Subcutaneous adipose tissue (tissue), 4 donors: ENCODE measurements around the gene PTCH2. TPM values are rescaled to one million over a fixed set of nuclear protein-coding genes. Genes with fewer than 3 reads are reported as not detected.

Experiments used
- total RNA-seq, 4 donors: library from RNA; depleted of rRNA; stranded (reverse); fragments of >200 nt; gene quantifications; one replicate each; pipeline ENCODE4 v1.1.0, GENCODE V29; 2016
- TF ChIP-seq, protein P1 (sequence below): fragments of 450-650 bp; IDR thresholded peaks from one replicate; pipeline ENCODE4 v1.5.1; 2016; ENCODE audit warnings: low read depth, mild to moderate bottlenecking, control low read depth, antibody characterized with exemption, moderate library complexity

PTCH2 gene
- total RNA-seq, 4 donors from 2014 or later: 0.66 to 1.1 (median 0.68) TPM; not detected in 1

DNA sequence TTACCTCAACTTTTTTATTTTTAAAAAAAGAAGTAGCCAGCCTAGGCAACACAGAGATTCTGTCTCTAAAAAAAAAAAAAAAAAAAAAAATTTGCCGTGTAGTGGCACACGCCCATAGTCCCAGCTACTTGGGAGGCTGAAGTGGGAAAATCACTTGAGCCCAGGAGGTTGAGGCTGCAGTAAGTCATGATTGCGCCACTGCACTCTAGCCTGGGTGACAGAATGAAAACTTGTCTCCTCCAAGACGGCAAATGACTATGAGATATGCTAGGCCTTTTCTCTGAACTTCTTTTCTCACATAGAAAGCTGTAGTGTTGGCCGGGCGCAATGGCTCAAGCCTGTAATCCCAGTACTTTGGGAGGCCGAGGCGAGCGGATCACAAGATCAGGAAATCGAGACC lies 24.7 kb upstream of the PTCH2 start:
- TF ChIP-seq, protein P1, sequence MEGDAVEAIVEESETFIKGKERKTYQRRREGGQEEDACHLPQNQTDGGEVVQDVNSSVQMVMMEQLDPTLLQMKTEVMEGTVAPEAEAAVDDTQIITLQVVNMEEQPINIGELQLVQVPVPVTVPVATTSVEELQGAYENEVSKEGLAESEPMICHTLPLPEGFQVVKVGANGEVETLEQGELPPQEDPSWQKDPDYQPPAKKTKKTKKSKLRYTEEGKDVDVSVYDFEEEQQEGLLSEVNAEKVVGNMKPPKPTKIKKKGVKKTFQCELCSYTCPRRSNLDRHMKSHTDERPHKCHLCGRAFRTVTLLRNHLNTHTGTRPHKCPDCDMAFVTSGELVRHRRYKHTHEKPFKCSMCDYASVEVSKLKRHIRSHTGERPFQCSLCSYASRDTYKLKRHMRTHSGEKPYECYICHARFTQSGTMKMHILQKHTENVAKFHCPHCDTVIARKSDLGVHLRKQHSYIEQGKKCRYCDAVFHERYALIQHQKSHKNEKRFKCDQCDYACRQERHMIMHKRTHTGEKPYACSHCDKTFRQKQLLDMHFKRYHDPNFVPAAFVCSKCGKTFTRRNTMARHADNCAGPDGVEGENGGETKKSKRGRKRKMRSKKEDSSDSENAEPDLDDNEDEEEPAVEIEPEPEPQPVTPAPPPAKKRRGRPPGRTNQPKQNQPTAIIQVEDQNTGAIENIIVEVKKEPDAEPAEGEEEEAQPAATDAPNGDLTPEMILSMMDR: no peak

DNA sequence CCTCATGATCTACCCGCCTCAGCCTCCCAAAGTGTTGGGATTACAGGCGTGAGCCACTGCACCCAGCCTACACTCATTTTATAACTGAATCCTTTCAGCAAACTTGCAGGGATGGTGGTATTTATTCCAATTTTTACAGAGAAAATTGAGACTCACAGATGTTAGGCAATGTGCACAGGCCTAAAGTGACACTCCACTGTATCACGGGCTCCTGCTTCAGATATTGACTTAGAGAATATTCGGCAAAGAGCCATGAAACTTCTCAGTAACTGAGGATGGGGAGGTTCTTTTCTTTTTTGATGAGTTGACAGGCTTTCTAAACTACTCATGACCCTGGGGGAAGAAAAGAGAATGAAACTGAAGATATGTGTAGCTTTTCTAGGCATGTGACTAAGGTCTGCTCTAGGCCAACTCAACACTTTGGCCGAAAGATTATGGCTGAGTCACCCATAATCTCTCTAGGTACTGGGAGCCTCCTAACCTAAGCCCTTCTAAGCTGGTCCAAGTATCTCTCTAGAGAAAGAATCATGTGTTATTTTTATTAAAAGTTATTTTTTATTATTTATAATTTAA lies 19.9 kb upstream of the PTCH2 start:
- TF ChIP-seq, protein P1: no peak

DNA sequence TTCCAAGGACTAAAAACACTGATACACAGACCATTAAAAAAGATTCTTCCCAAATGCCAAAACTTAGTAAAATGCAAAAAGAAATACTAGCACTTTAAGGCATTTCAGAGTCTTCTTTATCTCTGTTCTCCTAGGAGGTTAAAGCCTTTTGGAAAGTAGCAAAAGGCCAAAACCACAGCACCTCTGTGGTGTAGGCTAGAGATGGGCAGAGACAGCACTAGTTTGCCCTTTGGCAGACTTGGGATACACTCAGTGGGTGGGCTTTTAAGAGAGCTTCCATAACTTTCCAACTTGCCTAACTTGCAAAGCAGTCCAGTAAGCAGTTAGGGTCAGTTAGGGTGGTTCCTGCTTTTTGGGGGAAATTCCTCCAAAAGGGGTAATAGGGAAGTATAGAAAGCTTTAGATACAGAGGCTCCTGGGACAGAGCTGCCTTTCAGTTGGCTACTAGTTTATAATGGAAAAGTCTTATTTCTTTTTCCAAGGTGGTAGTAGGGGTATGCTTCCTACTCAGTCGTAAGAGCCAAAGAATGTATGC lies 17.9 kb upstream of the PTCH2 start:
- TF ChIP-seq, protein P1: no peak

DNA sequence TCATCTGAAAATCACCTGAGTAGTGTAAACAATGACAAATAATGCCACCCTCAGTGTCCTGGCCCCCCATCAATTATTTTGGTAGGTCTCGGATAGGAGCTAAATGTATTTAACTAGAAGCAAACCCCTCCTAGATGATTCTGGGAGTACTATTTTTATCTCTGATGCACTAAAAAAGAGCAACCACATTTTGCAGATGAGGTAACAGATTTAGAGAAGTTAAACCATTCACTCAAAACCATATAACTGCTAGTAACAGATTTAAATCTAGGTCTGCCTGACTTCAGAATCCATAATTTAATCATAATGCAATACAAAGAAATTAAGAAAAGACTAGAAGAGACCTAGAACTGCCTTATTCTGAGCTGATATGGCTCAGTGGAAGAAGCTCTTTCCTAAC lies 17.3 kb upstream of the PTCH2 start:
- TF ChIP-seq, protein P1: no peak

DNA sequence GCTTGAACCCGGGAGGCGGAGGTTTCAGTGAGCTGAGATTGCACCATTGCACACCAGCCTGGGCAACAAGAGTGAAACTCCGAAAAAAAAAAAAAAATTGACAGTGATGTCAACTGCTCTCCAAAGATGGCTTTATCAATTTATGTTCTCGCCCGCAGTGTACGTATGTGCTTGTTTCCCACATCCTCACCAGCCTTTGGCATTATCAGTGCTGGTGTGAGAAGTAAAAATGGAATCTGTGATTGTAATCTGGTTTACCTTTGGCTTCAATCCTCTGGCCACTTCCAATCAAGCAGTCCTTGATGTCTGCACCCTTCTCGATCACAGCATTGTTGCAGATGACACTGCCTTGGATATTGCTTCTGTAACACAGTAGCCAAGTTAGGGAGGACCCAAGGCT lies 14.4 kb upstream of the PTCH2 start:
- TF ChIP-seq, protein P1: no peak

DNA sequence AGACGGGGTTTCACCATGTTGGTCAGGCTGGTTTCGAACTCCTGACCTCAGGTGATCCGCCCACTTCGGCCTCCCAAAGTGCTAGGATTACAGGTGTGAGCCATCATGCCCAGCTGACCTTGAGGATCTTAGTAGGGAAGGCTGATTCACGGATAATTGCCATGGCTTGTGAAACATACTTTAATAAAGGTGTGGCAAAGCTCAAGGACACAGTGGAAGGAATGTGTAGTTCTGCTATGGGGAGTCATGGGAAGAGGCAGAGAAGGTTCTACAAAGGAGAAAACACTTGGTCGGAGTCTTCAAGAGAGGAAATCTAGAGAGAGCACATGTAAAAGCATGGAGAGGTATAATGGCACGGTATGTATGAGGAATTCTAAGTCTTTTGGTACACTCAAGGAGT lies 12.7 kb upstream of the PTCH2 start:
- TF ChIP-seq, protein P1: no peak

DNA sequence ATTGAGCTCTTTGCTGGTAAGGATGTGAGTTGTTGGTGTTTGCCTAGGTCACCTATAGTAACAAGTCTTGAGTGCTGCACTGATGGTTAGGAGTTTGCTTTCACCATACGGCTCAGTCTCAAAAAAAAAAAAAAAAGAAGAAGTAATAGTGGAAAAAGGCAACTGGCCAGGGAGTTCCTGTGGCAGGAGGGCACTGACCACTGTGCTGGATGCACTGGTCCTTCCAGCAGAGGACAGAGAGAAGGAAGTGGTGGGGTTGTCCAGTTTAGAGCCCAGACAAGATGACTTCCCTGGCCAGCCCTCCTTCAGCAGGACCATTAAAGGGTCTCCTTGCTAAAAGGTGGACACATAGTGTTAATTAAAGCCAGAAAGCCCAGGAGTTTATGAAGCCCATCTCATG lies 11.9 kb upstream of the PTCH2 start:
- TF ChIP-seq, protein P1: no peak
